CD4-positive, alpha-beta T cell treated with Interleukin-17A for 4 hours (primary cell): Measurements from ENCODE around the gene AREL1.
"Not testable (repeated sequence)": the region's sequence is repeated elsewhere in the genome, so short reads cannot be mapped to it uniquely, and the experiment has no call there.

Experiments
- DNase-seq: peaks from one replicate; pipeline ENCODE4 v3.0.0-alpha.2; 2020; ENCODE audit warnings: mixed read lengths

The AREL1 gene, protein sequence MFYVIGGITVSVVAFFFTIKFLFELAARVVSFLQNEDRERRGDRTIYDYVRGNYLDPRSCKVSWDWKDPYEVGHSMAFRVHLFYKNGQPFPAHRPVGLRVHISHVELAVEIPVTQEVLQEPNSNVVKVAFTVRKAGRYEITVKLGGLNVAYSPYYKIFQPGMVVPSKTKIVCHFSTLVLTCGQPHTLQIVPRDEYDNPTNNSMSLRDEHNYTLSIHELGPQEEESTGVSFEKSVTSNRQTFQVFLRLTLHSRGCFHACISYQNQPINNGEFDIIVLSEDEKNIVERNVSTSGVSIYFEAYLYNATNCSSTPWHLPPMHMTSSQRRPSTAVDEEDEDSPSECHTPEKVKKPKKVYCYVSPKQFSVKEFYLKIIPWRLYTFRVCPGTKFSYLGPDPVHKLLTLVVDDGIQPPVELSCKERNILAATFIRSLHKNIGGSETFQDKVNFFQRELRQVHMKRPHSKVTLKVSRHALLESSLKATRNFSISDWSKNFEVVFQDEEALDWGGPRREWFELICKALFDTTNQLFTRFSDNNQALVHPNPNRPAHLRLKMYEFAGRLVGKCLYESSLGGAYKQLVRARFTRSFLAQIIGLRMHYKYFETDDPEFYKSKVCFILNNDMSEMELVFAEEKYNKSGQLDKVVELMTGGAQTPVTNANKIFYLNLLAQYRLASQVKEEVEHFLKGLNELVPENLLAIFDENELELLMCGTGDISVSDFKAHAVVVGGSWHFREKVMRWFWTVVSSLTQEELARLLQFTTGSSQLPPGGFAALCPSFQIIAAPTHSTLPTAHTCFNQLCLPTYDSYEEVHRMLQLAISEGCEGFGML

DNA sequence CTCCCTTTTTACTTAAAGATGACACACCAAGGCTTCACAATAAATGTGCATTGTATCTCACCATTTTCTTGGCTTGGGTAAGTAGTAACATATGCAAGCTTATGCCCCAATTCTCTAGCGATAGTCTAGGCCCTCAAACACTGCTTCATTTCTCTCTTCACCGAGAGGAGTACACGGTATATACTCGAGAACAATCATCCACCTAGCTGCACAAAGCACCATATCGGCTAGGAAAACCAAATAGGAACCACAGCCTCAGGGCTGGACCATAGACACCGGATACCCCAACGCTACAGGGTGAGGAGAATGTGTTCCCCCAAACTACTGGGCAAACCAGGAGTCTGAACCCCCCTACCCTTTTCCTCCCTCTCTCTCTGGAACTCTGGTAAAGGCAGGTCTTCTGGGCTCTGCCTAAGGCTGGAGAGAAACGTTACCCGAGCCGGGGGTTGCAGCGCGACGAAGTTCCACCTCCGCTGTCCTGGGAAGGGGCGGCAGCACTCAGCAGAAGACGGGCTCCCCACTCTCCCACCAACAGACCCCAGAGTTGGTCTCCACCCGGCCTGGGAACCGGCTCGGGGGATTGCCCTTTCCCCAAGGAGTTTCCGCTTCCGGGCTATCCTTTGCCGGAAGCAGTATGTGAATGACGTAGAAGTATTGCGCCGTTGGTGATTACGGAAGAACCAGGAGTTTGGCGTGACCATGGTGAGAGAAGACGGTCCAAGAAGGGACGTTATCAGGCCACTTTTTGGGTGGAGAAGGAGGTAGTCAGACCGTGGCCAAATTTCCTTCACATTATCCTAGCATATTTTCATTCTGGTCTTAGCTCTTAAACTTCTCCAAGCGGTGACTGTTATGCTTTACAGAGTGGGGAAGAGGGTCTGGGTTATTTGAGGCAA is at the start of gene AREL1, which contains the start of gene FCF1:
Gene AREL1 (minus strand): TSS at position 582 of the 896 bp plus-strand sequence. CDS start 27,465 bp downstream, outside the sequence.
Gene FCF1 (plus strand): TSS at position 646 of the 896 bp plus-strand sequence. CDS start 54 bp downstream, at position 700.
- peak; percentile 77 for DNase-seq

DNA sequence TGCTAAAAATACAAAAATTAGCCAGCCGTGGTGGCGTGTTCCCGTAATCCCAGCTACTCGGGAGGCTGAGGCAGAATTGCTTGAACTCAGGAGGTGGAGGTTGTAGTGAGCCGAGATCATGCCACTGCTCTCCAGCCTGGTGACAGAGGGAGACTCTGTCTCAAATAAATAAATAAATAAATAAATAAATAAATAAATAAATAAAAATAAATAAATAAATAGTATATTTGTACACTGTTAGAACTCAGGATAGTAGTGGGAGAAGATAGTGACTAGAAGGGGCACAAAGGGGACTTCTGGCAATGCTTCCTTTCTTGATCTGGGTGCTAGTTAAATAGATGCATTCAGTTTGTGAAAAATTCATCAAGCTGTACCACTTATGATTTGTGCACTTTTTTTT is 45.6 kb upstream of the AREL1 start:
- DNase-seq, result not testable (repeated sequence)

DNA sequence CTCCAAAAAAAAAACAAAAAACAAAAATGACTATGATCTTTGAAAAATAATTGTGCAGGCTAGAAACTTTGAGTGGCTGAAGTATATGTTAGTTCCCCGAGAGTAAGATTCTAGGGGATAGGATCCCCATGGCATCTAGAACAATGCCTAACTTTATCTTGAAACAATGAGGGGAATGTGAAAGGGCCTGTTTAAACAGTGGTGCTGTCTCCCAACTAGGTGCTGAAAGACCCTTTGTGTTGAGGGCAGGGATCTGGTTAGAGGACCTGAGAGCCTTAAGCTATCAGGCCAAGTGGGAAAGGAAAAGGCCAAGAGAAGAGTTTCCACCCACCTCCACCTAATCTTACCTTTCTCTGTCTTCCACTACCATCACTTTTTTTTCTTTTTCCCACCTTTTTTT is 43.4 kb upstream of the AREL1 start:
- no peak for DNase-seq

DNA sequence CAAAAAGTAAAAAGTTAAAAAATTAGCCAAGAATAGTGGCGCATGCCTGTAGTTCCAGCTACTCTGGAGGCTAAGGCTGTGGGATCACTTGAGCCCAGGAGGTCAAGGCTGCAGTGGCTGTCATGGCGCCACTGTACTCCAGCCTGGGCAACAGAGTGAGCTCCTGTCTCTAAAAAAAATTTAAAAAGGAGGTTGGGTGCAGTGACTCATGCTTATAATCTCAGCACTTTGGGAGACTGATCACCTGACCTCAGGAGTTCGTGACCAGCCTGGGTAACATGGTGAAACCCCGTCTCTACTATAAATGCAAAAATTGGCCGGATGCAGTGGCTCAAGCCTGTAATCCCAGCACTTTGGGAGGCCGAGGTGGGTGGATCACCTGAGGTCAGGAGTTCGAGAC is 42.0 kb upstream of the AREL1 start:
- no peak for DNase-seq

DNA sequence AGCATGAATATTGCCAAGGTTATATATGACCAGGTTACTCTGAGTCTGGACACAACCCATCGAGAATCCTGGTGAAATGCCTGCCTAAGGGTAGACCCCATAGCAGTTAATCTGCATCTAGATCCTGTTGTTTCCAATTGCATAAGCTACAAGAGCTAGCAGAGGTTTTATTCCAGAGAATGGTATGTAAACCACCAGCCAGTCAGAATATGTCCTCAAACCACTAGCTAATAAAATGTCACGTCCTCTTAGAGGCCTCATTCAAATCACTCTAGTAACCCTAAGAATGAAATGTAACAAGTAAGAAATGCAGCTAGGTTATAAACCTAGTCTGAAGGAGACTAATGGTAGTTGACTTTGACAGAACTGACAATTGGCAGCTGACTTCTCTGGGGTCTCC is 41.3 kb upstream of the AREL1 start:
- DNase-seq, result no peak

DNA sequence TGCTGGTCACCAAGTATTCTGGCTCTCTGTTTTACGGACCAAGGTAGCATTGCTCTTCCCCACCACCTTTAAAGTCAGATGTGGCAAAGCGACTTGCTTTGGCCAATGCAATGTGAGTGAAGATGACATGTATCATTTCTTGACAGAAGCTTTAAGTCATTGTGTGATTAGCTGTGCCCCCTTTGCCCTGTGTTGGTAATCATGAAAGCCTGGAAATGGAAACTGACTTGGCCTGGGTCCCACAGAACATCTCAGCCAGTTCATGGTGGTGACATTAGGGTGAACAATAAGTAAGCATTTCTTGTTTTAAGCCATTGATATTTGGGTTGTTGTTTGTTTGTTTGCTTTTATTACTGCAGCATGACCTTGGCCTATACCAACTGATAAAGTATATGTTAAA is 34.4 kb upstream of the AREL1 start:
- no peak for DNase-seq

DNA sequence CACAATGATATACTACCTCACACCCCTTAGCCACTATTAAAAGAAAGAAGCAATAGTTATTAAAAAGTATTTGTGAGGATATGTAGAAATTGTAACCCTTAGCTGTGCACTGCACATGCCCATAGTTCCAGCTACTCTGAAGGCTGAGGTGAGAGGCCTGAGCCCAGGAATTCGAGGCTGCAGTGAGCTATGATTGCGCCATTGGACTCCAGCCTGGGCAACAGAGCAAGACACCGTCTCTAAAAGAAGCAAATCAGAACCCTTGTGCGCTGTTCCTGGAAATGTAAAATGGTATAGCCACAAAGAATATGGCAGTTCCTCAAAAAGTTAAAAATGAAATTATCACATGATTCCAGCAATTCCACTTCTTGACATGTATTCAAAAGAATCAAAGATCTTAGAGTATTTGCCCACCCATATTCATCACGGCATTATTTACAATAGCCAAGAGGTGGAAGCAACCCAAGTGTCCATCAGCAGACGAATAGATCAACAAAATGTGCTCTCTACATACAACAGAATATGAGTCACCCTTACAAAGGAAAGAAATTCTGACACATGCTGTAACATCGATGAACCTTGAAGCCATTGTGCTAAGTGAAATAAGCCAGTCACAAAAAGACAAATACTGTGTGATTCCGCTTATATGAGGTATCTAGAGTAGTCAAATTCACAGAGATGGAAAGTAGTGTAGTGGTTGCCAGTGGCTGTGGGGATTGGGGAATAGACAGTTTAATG is 26.6 kb upstream of the AREL1 start:
- no peak for DNase-seq

DNA sequence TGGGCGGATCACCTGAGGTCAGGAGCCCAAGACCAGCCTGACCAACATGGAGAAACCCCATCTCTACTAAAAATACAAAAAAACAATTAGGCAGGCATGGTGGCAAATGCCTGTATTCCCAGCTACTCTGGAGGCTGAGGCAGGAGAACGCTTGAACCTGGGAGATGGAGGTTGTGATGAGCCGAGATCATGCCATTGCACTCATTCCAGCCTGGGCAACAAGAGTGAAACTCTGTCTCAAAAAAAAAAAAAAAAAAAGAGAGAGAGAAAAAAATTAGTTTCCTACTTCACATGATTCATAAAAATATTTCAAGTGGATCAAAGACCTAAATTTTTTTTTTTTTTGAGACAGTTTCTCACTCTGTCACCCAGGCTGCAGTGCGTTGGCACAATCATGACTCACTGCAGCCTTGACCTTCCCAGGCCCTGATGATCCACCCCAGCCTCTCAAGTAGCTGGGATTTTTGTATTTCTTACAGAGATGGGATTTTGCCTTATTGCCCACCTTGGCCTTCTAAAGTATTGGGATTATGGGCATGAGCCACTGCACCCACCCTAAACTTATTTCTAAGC is 25.0 kb upstream of the AREL1 start:
- no peak for DNase-seq

DNA sequence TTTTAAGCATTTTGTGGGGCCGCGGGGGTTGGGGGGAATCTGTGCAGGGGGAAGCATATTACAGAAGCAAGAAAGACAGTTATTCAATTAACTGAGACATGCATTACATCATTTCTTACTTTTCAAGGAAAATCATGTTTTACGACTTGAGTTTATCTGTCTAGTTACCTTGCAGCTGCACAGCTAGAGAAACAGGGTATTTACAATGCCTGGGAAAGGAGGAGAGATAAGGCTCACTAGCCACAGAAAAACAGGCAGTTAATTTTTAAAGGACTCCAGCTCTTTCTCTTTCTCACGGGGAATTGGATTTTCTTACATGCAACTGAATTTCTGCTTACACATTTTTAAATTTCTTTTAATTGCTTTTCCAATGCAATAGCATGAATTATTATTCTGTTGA is 22.2 kb upstream of the AREL1 start:
- no peak for DNase-seq

DNA sequence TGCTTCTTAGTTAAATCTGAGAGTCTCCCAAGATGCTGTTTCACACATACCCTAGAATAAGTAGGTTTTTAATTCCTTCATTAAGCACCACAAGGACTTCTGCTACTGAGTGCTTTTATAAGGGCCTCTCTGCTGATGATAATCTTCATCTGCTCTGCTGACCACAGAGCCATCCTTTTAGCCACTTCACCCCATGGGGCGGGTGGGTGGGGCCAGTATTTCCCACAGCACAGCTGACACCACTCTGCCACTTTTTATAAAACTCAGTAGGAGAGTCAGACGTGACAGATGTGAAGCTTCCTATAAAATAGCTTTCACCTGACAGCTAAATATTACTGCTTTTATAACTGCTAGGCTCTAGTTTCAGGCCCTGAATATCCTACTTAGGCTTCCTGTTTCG is 20.3 kb upstream of the AREL1 start:
- no peak for DNase-seq

DNA sequence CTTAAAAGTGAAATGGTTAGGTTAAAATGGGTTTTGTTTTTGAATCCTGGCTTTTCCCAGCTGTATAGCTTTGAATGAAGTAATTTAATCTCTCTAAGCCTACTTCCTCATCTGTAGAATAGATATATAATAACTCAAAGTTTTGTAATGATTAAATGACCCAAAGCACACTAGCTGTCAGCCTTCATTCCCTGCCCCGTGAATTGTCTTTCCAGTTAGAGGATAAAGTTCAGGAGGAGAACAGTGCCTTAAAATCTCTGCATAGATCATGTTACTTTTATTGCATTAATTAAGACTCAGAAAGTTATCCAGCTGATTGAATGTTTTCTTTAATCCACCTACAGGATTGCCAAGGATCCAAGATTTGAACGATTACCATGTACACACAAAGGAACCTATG is 19.5 kb upstream of the AREL1 start:
- DNase-seq, result no peak

DNA sequence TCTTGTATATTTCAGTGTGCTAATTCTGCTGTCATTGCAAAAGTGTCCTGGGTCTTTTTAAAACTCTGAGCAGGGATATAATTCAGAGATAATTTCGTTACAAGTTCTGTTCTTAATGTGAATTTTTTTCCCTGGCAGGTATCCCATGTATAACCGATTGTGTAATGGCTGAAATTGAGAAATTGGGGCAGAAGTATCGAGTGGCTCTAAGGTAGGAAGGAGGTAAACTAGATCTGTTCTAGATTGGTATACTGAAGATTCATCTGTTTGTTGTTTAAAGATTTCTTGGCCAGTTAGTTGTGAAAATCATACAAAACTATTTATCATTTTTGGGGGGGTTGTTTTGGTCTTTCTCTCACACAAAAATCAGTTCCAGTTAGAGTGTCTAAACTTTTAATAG is 10.3 kb upstream of the AREL1 start:
- DNase-seq, result no peak

DNA sequence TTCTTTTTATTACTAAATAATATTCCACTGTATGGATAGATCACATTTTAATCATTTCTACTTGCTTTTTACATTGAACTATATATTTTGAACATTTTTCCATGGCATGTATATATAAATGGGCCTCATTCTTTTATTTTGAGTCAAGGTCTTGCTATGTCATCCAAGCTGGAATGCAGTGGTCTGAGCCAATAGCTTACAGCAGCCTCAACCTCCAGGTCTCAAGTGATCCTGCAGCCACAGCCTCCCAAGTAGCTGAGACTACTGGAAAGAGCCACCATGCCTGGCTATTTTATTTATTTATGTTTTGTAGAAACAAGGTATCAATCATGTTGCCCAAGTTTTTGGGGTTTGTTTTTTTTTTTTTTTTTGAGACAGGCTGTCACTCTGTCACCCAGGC is 7.6 kb upstream of the AREL1 start:
- DNase-seq, result no peak

DNA sequence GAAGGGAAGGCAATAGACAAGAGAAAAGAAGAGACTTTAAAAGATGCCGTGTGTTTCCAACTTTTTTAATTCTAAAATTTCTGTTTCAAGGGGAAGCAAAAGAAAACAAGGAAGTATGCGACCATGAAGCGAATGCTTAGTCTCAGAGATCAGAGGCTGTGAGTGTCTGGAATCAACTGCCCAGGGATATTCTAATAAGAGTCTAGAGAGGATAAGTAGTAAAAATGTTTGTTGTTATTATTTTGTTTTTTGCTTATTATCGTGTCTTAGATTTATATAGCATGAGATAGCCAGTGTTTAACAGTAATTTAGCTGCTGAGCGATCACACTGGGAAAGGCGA is 485 bp upstream of the AREL1 start:
- no peak for DNase-seq

DNA sequence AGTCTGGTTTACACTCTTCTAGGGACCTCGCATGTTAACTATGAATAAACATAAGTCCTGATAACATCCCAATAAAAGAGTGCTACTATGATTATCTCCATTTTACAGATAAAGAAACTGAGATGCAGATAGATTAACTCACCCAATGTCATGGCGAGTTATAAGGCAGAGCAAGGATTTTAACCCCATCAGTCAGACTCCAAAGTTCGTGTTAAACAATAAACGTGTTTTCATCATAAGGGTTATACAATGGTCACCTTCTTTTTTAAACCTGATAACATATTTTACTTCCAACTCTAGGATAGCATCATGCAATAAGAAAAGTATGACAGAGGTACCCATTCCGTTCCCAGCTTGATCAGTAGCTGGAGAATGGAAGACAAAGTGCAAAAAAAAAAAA is 1.2 kb downstream of the AREL1 start:
- DNase-seq, result no peak

DNA sequence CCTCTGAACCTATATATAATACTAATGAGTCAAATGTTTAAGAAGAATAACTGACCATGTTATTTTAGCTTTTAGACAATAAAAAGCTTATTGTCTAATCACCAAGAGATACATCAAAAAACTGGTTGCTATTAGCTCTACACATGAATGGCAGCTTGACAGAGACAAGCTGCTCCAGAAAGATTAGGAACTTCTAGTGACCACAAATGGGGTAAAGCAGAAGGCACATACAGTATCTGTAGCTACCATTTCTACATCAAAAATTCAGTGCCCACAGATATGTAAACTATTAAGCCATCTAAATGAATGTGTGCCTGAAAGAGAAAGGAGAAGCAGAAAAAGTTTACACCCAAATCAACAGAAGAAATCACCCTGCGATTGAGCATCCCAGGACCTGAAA is 2.4 kb downstream of the AREL1 start:
- DNase-seq, result no peak

DNA sequence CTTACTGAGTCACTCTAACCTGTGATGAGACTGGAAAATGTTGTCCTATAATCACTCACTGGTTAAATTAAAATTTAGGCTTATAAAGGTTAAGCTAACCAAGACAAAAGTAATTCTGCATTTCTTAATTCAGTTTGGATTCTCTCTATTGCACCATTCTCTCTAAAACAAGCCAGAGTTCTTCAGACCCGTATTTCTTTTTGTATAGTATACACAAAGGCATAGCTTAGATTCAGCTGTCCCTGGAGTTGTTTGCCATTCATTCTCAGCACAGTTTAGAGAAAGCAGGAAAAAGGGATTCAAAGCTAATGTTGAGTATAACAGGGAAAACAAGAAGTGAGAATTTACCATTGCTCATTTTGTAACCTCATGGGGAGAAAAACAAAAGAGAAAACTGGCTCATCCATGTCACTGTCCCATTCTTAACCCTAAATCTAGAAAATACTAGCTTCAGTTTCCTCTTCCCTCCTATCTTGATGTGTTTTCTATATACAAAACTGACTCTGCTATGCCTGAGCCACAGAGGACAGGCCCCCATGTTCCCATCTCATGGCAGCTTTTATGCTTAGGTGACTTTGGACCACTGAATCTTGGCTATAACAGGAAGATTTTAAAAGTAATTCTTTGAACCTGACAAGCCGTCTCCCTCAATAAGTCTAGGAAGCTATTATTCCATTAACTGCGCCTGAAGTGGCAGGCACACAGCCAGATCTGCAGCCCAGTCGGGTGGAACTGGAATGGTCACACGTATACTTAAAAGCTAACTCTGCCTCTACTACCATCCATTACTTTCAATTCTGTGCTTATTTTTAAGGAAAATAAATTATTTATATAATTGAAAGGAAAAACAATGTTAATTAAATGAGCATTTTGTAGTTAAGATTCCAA is 7.0 kb downstream of the AREL1 start:
- DNase-seq, result no peak

DNA sequence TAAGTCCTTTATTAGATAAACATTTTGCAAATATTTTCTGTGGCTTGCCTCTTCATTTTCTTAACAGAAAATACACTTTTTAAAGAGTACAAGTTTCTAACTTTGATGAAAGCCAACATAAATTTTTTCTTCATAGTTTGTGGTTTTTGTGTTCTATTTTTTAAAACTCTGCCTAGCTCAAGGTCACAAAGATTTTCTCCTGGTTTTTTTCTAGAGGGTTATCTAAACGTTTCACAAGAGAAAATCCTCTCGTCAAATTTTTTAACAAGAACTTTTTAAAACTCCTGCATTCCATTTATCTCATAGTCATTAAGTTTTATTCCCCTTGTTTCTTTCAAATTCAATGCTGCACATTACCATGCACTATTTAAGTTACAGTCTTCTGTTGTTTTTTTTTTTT is 8.2 kb downstream of the AREL1 start:
- no peak for DNase-seq

DNA sequence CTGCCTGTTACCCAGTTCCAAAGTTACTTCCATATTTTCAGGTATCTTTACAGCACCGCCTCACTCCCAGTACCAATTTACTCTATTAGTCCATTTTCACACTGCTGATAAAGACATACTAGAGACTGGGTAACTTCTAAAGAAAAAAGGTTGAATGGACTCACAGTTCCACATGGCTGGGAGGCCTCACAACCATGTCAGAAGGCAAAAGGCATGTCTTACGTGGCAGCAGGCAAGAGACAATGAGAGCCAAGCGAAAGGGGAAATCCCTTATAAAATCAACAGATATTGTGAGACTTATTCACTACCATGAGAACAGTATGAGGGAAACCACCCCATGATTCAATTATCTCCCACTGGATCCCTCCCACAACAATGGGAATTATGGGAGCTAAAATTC is 9.8 kb downstream of the AREL1 start:
- DNase-seq, result no peak

DNA sequence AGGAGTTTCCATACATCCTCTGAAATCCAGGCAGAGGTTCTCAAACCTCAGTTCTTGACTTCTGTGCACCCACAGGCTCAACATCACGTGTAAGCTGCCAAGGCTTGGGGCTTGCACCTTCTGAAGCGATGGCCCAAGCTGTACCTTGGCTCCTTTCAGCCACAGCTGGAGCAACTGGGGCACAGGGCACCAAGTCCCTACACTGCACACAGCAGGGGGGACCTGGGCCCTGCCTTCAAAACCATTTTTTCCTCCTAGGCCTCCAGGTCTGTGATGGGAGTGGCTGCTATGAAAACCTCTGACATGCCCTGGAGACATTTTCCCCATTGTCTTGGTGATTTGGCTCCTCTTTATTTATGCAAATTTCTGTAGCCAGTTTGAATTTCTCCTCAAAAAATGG is 10.6 kb downstream of the AREL1 start:
- no peak for DNase-seq

DNA sequence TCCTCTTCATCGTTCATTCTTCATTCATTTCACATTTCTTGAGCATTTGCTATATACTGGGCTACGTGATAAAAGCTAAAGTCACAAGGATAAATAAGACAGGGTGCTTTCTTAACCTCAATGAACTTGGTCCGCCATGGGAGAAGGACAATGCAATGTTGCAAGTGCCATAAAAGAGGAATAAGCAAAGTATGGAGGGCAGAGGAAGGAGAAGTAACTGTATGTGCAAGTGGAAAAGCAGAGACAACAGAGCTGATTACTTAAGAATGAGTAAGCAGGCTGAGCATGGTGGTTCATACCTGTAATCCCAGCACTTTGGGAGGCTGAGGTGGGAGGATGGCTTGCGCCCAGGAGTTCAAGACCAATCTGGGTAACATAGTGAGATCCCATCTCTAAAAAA is 14.4 kb downstream of the AREL1 start:
- DNase-seq, result no peak
